ENCODE measurements around the gene MCM3. TPM values are rescaled to one million over a fixed set of nuclear protein-coding genes. Genes with fewer than 3 reads are reported as not detected.

MCM3 gene
- total RNA-seq, 1 donor from 2014 or later, result 78.8 TPM

DNA sequence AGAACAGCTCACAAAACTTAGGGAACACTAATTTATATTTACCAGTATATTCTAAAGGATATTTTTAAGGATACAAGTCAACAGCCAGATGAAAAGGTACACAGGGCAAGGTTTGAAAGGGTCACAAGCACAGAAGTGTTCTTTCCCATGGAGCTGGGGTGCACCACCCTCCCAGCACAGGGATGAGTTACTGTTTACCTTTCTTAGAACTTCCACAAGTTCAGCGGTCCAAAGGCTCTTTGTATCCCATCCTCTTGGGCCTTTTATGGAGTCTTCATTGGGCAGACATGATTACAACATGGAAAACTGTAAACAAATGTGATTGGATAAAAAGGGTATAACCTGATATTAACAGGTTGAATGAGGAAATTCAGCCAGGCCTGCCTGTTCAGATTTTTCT is 39.1 kb downstream of the MCM3 start:
- DNase-seq, result no peak

DNA sequence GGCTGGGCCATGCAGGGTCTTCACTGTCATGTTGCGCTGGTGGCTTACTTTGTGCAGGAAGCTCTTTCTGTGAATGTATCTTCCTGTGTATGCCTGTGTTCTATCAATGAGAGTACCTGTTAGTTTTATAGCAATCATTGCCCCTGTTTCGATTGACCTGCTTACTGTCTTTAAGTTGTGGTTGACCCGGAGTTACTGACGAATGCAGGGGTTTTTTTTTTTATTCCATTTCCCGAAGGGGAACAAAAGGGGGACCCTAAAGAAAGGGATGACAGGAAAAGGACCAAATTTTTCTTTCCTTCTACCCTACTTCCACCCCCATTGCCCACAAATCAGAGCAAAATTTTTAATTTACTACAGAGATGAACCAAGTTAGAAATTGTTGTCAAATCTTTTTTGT is 40.1 kb downstream of the MCM3 start, which contains the start of gene IL17F:
TSS of gene IL17F (minus strand) at position 101 of the 400 bp plus-strand sequence. CDS start at position 30, 71 bp downstream.
- DNase-seq, result no peak

DNA sequence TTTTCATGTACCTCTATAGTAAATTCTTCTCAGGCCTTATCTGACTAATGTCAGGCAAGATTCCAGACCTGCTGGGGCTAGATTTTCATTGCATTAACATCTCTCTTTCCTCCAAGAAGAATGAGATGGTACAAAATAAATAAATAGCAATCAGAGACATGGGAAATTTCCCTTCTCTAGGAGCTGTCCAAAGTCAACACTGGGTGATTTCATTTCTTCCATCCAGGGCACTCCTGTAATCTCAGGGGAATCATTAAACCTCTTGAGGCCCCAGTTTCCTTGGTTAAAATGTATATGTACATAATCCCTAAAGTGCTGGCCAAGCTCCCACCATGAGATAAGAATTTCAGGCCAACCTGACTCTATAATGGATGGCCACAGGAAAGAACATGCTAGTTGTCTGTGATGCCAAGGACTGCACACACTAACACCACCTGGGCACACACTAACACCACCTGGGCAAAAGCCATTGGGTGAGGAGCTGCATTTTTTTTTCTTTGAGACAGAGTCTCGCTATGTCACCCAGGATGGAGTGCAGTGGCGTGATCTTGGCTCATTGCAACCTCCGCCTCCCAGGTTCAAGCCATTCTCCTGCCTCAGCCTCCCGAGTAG is 41.2 kb downstream of the MCM3 start:
- no peak for DNase-seq

DNA sequence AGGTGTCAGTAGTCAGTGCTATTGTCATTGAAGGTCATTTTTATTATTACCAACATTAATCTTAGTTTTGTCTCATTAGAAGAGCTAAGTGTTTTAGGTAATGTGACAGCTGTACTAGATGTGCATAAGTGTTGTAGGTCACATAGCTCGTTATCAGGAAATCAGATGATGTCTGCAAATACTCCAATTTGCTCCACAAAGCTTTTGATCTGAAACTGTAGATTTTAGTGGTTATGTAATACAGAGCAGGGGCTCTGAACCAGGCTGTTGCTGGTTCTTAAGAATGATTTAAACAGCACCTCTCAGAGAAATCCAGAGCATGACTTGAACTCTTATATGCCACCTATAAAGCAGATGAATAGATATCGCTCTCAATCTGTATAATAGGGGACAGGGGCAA is 42.7 kb downstream of the MCM3 start:
- no peak for DNase-seq

DNA sequence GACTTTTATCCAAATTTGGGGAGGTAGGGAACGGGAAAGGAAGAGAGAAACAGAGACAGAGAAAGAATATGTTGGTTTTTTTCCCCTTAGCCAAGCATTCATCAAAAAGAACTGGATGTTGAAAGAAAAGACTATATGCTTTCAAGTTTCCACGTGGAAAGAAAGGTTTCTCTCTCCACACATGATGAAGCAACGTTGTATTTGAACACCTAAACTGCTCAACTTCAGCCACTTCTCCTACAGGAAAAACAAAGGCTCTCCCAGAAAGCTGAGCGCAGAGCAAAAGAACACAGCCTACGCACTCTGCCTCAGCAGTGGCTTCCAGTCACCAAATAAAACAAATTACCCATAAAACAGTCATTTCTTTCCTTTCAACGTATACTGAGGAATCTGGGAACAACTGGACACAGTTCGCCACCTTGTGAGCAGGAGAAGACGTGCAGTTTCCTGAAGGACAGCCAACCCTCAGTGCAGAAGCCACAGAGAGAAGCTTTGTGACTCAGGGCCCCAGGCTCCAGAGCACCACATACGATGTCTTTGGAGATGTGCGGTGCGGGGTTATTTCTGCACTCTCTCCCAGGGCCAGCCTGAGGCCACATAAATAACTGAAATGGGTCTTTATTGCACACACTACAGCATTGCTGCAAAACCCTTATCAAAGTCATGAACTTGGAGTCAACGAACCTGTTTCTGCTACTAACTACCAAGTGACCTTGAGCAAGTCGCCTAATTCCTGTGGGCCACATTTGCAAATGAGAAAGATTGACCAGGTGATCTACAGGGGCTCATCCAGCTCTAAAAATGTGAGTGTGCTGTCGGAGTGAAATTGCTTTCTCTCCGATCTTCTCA is 50.3 kb downstream of the MCM3 start:
- peak; percentile 70 for DNase-seq

DNA sequence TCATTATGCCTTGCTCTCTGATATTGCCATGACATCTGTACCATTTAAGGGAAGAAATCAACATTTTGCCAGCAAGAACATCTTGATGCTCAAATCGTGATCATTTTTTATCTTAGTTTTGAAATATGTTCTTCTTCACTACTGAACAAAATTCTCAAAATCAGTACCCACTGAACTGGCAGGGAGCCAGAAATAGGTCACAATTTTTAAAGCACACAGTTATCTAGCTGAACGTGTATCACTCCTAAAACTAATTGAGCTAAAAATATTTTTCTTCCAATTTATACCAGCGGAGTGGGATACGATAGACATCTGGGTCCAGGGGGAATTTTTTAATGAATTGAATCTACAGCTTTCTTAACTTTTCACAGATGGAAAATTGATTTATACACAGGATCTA is 51.5 kb downstream of the MCM3 start:
- DNase-seq, result no peak

DNA sequence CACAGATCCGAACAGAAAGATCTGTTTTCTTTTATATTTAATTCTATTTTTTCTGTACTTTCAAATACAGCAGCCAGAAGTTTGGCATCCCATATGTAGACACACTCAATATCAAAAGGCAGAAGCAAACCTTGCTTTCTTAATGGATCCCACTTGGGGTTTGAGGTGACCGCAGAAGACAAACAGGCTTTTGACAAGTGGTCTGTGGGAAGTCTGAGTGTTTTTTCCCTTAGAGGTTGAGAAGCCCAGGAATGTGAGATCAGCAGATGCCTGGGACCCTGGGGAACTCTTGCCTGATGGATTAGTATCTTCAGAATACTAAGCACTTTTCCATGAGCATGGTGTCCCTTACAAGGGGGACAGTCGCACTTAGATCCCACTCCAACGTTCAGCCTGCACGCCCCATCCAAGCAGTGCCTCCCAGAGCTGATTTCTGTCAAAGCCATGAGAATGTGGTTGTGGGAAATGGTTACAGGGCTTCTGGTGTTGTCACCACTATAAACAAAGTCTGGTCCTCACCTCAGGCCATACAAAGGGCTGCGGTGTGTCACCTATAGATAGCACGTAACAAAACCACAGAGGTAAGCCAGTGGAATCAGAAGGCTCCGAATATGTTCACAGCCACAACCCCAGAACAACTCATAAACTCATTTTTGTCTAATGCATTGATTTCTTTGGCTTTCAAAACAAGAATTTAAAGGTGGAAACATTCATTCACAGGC is 53.0 kb downstream of the MCM3 start:
- DNase-seq, result no peak

DNA sequence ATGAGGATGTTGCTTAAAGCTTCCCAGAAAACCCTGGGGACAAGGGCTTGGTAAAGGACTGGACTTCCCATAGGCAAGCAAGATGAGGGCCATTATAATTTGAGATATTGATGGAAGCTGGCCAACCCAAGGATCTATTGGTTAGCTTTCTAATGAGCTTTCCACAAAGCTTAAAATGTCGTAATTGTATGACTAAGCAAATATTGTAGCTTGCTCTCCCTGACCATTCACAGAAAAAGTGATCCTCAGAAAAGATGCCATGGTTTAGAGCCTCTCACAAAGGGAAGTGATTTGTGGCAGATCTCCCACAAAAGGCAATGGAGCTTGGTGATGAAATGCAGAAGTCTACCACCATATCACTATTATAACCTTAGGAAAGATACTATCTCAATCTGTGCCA is 53.9 kb downstream of the MCM3 start:
- no peak for DNase-seq

DNA sequence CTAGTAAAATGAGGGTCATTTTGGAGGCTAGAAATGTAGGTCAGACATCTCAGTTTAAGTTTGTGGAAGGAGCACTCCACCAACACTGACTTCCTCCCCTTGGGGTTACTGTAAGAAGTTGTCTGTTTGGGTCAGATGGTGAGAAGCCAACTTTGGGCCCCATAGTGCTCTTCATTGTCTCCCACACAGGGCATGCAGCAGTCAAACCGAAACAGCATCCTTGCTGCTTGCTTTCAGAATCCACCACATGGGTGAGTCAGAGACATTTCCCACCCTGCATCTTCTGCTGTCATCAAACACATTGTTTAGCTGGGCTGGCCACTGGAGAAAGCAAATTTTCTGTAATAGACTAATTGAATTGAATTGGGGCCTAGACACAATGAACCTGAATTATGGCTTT is 57.0 kb downstream of the MCM3 start:
- no peak for DNase-seq

DNA sequence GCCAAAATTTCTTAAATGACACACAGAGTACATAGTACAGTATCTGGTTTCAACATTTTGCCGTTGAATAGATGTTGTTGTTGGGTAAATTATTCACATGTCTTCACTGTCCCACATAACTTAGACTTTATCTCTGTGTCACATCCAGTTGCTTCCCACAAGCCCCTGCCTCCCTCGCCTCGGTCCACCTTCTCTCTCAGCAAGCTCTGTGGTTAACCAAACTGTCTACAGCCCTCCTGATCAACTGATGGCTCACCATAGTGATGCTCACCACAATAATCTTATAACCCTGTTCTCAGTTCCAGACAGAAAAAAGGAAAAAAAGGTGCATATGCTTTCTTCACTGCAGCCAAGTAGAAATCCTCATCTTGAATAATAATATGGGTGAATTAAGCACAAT is 63.2 kb downstream of the MCM3 start:
- no peak for DNase-seq

DNA sequence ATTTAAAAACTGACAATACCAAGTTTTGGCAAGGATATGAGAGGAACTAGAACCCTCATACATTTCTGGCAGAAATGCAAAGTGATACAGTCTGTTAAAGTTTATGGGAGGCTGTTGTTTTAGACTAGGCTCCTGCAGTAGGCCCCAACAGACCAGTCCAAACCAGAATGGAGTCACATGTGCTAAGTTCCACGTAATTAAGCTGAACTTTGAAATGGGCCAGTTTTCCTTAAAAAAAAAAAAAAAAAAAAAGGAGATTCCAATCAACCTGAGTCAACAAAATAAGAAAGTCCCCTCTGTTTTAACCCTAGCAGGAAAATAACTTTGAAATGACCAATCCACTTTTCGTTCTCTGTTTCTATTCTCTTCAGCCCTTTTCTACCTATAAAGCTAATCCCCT is 66.8 kb downstream of the MCM3 start:
- no peak for DNase-seq

DNA sequence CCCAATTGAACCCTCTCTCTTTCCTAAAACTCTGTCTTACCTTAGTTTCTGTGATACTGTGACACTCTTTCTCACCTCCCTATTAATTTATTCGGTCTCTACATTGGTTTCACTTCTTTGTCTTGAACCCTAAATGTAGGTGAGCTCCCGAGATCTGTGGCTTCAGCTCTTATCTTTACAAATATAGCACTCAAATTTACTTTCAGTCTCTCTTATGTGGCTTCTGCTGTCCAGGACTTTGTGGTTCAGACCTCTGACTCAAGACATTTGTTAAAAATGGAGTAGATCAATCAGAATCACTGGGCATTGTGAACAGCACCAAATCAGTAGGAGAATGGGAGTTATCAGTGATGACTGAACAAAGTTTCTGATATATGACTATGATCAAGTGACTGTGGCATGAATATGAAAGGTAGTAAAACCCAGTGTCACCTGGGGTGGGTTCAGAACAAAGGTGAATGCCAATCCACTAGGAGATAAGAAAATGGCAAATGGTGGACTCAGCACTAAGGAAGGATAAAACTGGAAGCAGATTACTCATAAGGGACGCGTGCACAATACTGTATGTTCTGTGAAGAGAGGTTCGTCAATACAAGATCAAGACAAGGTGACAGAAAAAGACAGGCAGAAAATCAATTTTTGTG is 67.5 kb downstream of the MCM3 start:
- DNase-seq, result no peak

DNA sequence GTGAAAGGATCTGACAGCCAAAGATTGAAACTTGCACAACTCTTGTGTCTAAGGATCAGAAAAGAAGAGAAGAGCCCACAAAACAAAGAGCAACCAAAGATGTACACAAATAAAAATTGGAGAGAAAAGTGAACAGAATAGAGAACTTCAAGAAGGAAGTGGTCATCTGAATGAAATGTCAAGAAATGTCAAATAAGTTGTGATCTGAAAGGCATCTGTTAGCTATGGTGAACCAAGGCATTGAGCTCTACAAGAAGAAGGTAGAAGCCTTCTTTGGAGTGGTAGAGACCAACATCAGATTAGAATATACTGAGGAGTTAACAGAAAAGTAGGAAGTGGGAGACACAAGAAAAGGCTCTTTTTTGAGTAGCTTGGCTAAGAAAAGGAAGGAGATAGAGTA is 68.8 kb downstream of the MCM3 start:
- DNase-seq, result no peak

Other genes with a start within 250 kb of the MCM3 start
- 0.09 and 0.17 TPM in 2 replicates for gene PKHD1, start 197.1 kb downstream of the MCM3 start, total RNA-seq
- not detected in 2 replicates for gene IL17A, start 98.4 kb downstream of the MCM3 start, total RNA-seq
- gene IL17F, start 40.2 kb downstream of the MCM3 start, total RNA-seq, result not detected in 2 replicates
- gene PAQR8, start 77.4 kb upstream of the MCM3 start, total RNA-seq, result 12.4 and 19.4 TPM in 2 replicates
- gene EFHC1, start 135.6 kb upstream of the MCM3 start, total RNA-seq, result 9.9 and 11.3 TPM in 2 replicates